A673 (cell line): ENCODE measurements around the gene ST6GALNAC3.

Experiments used
- EZH2 ChIP-seq: fragments of 200-600 bp; sonication (generic); IDR thresholded peaks from 2 replicates; pipeline ENCODE4 v1.6.1; 2017; ENCODE audit warnings: borderline replicate concordance, low read depth, mild to moderate bottlenecking, mixed read lengths, antibody characterized with exemption, low read length; ENCODE audit not compliant: poor library complexity, severe bottlenecking
- TF ChIP-seq, protein P1 (sequence below): fragments of 300-800, 200-600 bp; sonication (generic); conservative IDR thresholded peaks from 2 replicates; pipeline ENCODE4 v1.5.1; 2017; ENCODE audit warnings: low read depth, mild to moderate bottlenecking, antibody characterized with exemption, low read length, moderate library complexity, mixed read lengths

DNA sequence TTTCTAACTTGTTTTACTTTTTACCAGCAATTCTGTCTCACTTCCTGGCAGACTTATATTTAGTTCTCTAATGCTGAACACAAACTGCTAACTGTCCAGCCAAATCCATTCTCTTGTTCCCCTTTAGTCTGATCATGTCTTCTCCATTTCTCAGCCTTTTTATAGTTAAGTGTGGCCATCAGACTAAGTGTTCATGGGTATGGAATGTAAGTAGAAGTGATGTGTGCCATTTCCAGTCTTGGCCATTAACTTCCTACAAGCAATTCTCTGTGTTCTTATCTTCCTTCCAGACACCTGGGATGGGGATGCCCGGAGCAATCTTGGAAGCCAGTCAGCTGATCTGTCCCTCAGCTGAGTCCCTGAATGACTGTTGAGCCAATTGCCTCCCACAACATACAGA lies 165.8 kb downstream of the ST6GALNAC3 start:
- TF ChIP-seq, protein P1, sequence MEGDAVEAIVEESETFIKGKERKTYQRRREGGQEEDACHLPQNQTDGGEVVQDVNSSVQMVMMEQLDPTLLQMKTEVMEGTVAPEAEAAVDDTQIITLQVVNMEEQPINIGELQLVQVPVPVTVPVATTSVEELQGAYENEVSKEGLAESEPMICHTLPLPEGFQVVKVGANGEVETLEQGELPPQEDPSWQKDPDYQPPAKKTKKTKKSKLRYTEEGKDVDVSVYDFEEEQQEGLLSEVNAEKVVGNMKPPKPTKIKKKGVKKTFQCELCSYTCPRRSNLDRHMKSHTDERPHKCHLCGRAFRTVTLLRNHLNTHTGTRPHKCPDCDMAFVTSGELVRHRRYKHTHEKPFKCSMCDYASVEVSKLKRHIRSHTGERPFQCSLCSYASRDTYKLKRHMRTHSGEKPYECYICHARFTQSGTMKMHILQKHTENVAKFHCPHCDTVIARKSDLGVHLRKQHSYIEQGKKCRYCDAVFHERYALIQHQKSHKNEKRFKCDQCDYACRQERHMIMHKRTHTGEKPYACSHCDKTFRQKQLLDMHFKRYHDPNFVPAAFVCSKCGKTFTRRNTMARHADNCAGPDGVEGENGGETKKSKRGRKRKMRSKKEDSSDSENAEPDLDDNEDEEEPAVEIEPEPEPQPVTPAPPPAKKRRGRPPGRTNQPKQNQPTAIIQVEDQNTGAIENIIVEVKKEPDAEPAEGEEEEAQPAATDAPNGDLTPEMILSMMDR = no peak
- TF ChIP-seq EZH2 = no peak
